A673 (cell line): ENCODE measurements around the gene CPM. TPM values are rescaled to one million over a fixed set of nuclear protein-coding genes. Genes with fewer than 3 reads are reported as not detected.
"Not testable (repeated sequence)": the region's sequence is repeated elsewhere in the genome, so short reads cannot be mapped to it uniquely, and the experiment has no call there.

Experiments
- BruUV-seq: library from RNA; stranded (reverse); fragments of 400-500 nt; replicated peaks from 2 replicates; lab custom pipeline; 2021; lab: Mats Ljungman, UMichigan
- CTCF ChIA-PET: fragments of 300-600 bp; sonication (Branson Sonifier 250); formaldehyde crosslinking; loops from one replicate; lab custom pipeline; 2022; ENCODE audit warnings: antibody characterized with exemption; lab: Charles Lee
- POLR2A ChIA-PET: fragments of 300-600 bp; sonication (Branson Sonifier 250); formaldehyde crosslinking; loops from one replicate; lab custom pipeline; 2022; ENCODE audit warnings: antibody characterized with exemption; ENCODE audit not compliant: low non-redundant PET; lab: Charles Lee
- DNase-seq: peaks from one replicate; pipeline ENCODE4 v3.0.0-alpha.2; 2015; ENCODE audit warnings: low spot score
- H3K27ac ChIP-seq: fragments of 200-600 bp; sonication (generic); 2 replicates; pipeline ENCODE4 v1.5.1; 2016; ENCODE audit warnings: mixed run types, low read depth, mild to moderate bottlenecking, mixed read lengths, antibody characterized with exemption, low read length; ENCODE audit not compliant: poor library complexity, severe bottlenecking
- H3K27me3 ChIP-seq: fragments of 200-600 bp; sonication (generic); replicated peaks from 2 replicates; pipeline ENCODE4 v1.6.1; 2017; ENCODE audit warnings: mixed run types, low read depth, mild to moderate bottlenecking, mixed read lengths, antibody characterized with exemption, low read length; ENCODE audit not compliant: insufficient read depth, poor library complexity
- H3K36me3 ChIP-seq: fragments of 200-600 bp; sonication (generic); 2 replicates; pipeline ENCODE4 v1.6.1; 2016; ENCODE audit warnings: mixed run types, mild to moderate bottlenecking, mixed read lengths, antibody characterized with exemption, low read length; ENCODE audit not compliant: insufficient read depth, poor library complexity, severe bottlenecking
- H3K4me1 ChIP-seq: fragments of 200-600 bp; sonication (generic); 2 replicates; pipeline ENCODE4 v1.6.1; 2017; ENCODE audit warnings: mixed run types, mild to moderate bottlenecking, mixed read lengths, antibody characterized with exemption, low read length; ENCODE audit not compliant: insufficient read depth, poor library complexity, severe bottlenecking
- H3K4me3 ChIP-seq: fragments of 200-600 bp; sonication (generic); 2 replicates; pipeline ENCODE4 v1.5.1; 2016; ENCODE audit warnings: low read depth, mixed run types, mild to moderate bottlenecking, mixed read lengths, low read length; ENCODE audit not compliant: poor library complexity, severe bottlenecking
- H3K9me3 ChIP-seq: fragments of 200-600 bp; sonication (generic); 2 replicates; pipeline ENCODE4 v1.6.1; 2016; ENCODE audit warnings: mixed run types, low read depth, mild to moderate bottlenecking, mixed read lengths, antibody characterized with exemption, low read length; ENCODE audit not compliant: poor library complexity, severe bottlenecking
- CTCF ChIP-seq: fragments of 300-800, 200-600 bp; sonication (generic); conservative IDR thresholded peaks from 2 replicates; pipeline ENCODE4 v1.5.1; 2017; ENCODE audit warnings: low read depth, mild to moderate bottlenecking, antibody characterized with exemption, low read length, moderate library complexity, mixed read lengths
- EZH2 ChIP-seq: fragments of 200-600 bp; sonication (generic); IDR thresholded peaks from 2 replicates; pipeline ENCODE4 v1.6.1; 2017; ENCODE audit warnings: borderline replicate concordance, low read depth, mild to moderate bottlenecking, mixed read lengths, antibody characterized with exemption, low read length; ENCODE audit not compliant: poor library complexity, severe bottlenecking
- intact Hi-C: fragments of 100-400 bp; cut with micrococcal nuclease; formaldehyde crosslinking; loops from one replicate; pipeline ENCODE4 v1.10.0; 2022; ENCODE audit not compliant: unreplicated experiment
- total RNA-seq: library from RNA; stranded (reverse); gene quantifications from 2 replicates; pipeline ENCODE4 v1.2.3, GENCODE V29; 2021

Gene CPM
- total RNA-seq, 1 experiment from 2014 or later, result 0.84 TPM

- Histone ChIP-seq H3K36me3 (peaks cover 90% of the 10 kb centered on the region), H3K4me1 (no peaks in the 10 kb centered on the region), H3K4me3 (no peak overlapping the region), H3K27me3 (no peaks in the 10 kb centered on the region), H3K27ac (no peak overlapping the region), H3K9me3 (no peaks in the 10 kb centered on the region)
- TF ChIP-seq EZH2, result no peak
- no peak for TF ChIP-seq CTCF
- BruUV-seq, result no TSS peak
- ChIA-PET POLR2A (no interaction called here), CTCF (no interaction called here)
- intact Hi-C loops, result no loop called here
- DNase-seq, result no peak
Observed at GRCh38 chr12:68824131-68824530, 108.8 kb downstream of the CPM start.

- no peaks in the 10 kb centered on the region for H3K4me1 ChIP-seq
Observed at GRCh38 chr12:68823696-68824095, 109.3 kb downstream of the CPM start.

GRCh38 chr12:68821357-68822188 lies 111.4 kb downstream of the CPM start:
- BruUV-seq, result no TSS peak
- no peak for TF ChIP-seq CTCF
- no peak for TF ChIP-seq EZH2
- Histone ChIP-seq H3K9me3 (no peaks in the 10 kb centered on the region), H3K4me1 (no peaks in the 10 kb centered on the region), H3K27me3 (no peaks in the 10 kb centered on the region), H3K4me3 (no peak overlapping the region), H3K36me3 (peaks cover 86% of the 10 kb centered on the region), H3K27ac (no peak overlapping the region)
- CTCF ChIA-PET, result interaction anchor here (1.3 kb wide), 1 partner anchor 9 kb away, joined by 6 read pairs; no protein-coding TSS in a partner anchor
- no peak for DNase-seq
- POLR2A ChIA-PET, result interaction anchor here (0.8 kb wide), 1 partner anchor 20 kb away, joined by 5 read pairs; no protein-coding TSS in a partner anchor
- intact Hi-C loops, result no loop called here

More at GRCh38 chr12:68823696-68824095, 109.3 kb downstream of the CPM start:
- POLR2A ChIA-PET, result no interaction called here
- intact Hi-C loops, result no loop called here
- peaks cover 90% of the 10 kb centered on the region for H3K36me3 ChIP-seq
- no peak for DNase-seq
- TF ChIP-seq EZH2, result no peak
- no peak for TF ChIP-seq CTCF
- BruUV-seq, result no TSS peak
- no peaks in the 10 kb centered on the region for H3K9me3 ChIP-seq
- H3K4me3 ChIP-seq, result no peak overlapping the region
- H3K27ac ChIP-seq, result no peak overlapping the region
- CTCF ChIA-PET, result no interaction called here
- no peaks in the 10 kb centered on the region for H3K27me3 ChIP-seq

- POLR2A ChIA-PET, result interaction anchor here (0.5 kb wide), 1 partner anchor 8 kb away, joined by 4 read pairs; no protein-coding TSS in a partner anchor
- DNase-seq, H3K4me1 ChIP-seq, H3K27me3 ChIP-seq, H3K9me3 ChIP-seq, H3K27ac ChIP-seq, intact Hi-C loops, BruUV-seq, CTCF ChIA-PET, H3K4me3 ChIP-seq: not testable (repeated sequence)
- H3K36me3 ChIP-seq, result peaks cover 87% of the 10 kb centered on the region
Observed at GRCh38 chr12:68819481-68819880, 113.5 kb downstream of the CPM start.
